Measurements from ENCODE around the gene C11orf52. TPM values are rescaled to one million over a fixed set of nuclear protein-coding genes. Genes with fewer than 3 reads are reported as not detected.
A peak's percentile ranks its signal among the peaks of the same experiment; 100 is the strongest.

C11orf52 gene
- total RNA-seq, 1 donor from 2014 or later = 0.39 TPM

DNA sequence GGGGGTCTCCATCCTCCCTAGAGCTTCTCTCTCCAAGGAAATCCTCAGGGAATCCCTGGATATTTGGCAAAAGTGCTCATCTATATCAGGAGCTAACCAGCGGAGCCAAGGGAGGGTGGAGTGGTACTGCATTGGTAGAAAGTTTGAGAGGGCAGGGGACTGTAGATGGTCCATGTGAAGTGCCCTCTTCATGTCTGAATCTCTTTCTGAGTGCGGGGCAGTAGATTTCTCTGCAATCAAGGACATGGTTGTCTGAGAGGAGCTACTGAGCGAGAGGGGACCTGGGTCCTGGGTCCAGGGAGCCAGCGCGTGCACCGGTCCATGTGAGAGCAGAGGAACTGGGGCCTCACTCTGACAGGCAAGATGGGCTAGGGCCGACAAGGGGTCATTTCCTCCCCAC lies 19.1 kb downstream of the C11orf52 start:
- no peak for DNase-seq (ENCODE audit: low read depth in 2 of 2)

DNA sequence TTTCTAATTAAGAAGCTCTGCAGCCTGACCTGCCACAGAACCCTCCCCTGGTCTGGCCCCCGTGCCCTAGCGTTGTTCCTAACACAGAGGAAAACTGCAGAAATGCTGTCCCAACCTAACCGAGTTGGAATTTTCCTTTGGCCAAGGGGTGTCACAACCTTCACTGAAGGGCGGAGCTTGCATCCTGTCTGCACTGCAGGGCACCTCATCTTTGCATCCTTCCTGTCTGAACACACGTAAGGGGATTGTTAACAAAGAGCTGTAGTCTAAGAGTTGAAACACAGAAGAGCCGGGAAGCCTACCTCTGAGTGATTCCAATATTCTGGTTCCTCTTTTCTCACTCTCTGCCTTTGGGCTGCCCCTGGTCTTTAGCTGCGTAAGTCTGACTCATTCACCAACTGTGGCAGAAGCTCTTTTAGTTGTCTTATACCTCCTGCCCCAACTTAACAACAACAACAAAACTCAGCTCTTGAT lies 20.0 kb downstream of the C11orf52 start:
- peak in 1 of 2 donors; percentile 73 for DNase-seq (ENCODE audit: low read depth in 2 of 2)

DNA sequence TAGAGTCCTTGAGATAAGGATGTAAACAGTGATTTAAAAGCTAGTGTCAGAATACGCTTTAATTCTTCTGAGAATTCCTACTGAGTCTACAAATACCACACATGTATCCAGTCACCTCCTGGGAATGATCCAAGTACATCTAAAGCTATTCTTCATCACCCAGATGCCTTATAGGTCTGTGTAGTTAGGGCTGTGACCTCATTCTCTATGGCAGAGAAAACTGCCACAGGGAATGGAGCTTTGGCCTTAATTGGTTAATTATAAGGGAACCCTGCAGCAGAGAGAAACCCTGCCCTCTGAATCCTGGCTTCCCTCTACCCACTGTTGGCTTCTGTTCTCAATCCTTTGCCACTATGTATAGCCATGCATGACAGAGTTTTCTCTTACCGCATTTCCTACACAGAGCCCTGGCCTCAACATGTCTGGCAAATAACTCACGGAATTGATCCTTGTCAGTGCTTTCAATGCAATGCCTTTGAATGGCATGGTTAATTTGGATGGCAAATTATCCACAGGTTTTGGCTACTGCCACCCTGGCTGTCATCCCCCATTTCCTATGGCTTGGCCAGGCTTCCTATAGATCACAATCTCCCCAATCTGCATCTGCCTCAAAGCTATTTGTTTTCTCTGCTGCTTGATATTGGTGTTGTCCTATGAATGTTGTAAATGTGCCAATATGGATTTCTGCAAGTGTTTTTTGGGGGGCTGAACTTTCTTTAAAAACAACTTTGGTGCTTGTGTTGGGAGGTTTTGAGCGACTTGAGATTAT lies 21.3 kb downstream of the C11orf52 start:
- DNase-seq (ENCODE audit: low read depth in 2 of 2) = peak in 1 of 2 donors; percentile 62

DNA sequence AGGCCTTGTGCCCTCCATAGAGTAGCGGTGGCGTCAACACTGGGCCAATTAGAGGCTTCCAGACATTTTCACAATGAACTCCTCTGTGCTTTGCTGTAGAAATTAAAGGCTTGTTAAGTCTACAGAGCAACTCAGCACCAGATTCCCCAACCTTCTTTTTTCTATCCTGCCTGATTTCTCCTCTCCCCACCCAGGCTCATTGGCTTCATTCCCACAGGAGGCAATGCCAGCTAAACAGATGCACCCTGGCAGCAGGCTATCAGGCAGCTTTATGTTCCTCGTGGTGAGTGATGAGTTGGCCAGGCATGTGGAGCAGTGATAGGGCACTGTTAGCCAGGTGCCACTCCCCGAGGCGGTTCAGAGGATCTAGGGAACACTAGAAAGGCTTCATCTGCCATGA lies 23.2 kb downstream of the C11orf52 start:
- DNase-seq (ENCODE audit: low read depth in 2 of 2) = no peak

DNA sequence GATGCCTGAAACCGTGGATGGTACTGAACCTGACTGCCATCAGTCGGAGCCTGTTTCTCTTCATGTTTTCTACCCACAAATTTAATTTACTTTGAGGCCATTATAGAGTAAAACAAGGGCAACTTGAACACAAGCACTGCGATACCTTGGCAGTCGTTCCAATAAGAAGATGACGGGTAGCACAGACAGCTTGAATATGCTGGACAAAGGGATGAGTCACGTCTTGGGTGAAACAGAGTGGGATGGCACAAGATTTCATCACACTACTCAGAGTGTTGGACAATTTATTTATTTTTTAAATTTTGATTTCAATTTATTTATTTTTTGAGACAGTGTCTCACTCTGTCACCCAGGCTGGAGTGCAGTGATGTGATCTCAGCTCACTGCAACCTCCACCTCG lies 24.1 kb downstream of the C11orf52 start:
- DNase-seq (ENCODE audit: low read depth in 2 of 2) = peak in 1 of 2 donors; percentile 55

DNA sequence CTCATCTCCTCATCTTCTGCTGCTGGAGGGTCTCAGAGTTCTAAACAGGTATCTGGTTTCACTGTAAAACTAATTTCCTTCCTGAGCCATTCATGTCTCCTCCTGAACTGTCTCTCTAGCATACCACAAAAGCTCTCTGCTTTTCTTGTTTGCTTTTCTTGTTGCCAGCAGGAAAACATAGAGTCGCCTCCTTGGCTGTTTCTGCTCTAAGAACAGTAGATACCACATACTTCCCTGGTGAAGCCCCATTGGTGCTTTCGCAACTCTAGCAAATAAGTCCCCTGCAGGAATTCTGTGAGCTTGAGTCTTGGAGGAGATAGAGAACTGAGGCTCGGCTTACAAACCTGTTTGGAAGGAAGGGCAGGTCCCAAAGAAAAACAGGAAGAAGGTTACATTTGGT lies 25.4 kb downstream of the C11orf52 start:
- peak in 1 of 2 donors; percentile 73 for DNase-seq (ENCODE audit: low read depth in 2 of 2)

DNA sequence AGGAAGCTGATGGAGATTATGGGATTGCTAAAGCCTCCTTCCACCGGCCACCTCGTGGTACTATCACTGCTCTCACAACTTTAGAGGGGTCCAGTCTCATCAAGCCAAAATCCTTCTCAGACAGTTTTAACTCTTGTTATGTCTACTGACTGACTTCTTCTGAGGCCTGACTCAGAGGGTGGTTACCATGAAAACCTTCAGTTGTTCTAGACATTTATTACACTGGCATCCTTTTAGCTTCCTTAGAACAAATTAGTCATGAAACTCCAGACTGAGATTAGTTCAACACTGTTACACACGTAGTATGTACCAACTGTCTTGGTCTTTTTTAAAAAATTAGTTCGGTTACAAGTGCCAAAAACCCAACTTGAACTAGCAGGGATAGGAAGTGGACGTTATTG lies 25.9 kb downstream of the C11orf52 start:
- peak in 1 of 2 donors; percentile 92 for DNase-seq (ENCODE audit: low read depth in 2 of 2)

DNA sequence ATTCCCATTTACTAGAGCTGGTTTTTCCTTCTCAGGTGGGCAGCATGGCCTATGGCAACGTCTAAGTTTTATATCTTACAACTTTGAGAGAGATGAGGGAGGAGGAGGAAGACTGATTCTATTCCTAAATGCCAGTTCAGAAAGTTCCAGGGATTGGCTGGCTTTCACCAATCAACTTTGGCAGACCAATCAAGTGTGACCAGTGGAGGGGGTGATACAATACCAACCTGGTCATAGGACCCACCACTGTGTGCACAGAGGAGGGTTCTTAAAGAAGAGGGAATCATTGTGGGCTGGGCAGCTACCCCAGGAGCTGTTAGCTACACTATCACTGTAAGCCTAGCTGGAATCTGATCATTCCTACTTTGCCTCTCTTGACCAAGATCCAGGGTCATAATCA lies 26.5 kb downstream of the C11orf52 start:
- peak in 1 of 2 donors; percentile 59 for DNase-seq (ENCODE audit: low read depth in 2 of 2)

DNA sequence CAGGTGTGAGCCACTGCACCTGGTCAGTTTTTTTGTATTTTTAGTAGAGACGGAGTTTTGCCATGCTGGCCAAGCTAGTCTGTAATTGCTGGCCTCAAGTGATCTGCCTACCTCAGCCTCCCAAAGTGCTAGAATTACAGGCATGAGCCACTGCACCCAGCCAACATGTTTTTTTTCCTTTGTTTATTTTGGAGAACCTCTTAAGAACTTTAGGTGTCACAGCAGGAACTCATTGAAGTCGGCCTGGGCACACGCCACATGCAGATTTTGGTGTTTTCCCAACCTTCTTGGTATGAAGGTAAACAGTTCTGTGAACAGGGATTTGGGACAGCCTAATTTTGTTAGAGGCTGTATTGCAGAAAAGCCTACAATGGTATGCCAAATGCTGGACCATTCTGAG lies 27.8 kb downstream of the C11orf52 start:
- DNase-seq (ENCODE audit: low read depth in 2 of 2) = peak in 1 of 2 donors; percentile 28

DNA sequence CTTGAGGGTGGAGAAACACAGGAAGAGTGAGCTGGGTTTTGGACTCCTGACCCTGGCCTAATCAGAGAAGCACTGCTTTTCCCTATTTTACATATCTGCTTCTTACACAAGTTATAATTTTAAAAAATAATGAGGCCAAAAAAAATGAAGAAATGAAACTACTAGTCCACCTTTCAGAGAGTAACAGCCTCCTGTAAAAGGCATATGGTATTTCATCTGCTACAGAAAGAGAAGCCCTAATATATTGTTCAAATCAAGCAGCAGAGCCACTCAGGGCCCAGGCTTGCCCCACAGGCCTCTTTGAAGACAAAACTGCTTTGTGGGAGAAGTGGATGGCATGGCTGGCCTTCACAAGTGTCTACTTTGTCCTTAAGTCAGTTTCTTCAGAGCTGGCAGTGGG lies 28.4 kb downstream of the C11orf52 start:
- no peak for DNase-seq (ENCODE audit: low read depth in 2 of 2)

DNA sequence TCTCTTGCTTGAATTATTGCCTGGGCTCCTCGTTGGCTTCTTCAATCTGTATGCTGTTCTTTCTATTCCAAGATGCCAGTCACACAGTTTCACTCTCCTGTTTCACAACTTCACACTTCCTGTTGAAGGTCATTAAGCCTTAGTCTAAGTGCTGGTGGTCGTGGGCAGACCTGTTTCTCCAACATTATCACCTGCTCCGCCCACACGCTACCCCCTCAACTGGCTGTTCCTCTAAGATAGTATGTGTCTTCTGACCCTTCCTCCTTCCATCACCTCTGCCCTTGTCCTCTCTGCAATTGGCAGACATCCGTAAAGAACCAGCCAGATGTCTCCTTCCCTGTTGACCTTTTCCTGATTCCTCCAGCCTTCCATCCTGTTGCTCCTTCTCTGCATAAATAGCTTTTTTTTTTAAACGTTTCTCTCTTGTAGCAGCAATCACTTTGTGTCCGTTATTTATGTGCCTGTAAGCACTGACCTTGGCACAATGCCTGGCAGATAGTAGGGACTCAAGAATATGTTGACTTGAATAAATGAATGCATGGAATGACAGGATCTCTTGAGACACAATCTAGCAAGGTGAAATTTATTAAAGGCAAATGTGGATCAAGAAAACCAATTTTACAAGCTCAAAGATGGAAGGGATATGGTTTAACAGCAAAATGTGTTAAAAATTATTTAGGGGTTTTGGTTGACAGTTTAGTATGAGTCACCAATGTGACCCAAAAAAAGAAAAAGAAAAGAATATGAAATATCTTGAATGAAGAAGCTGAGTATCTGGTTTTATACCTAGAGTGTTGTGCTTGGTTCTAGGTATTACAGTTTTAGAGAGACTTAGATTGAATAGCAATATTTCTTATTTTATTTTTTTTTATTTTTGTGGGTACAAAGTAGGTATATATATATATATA lies 31.1 kb downstream of the C11orf52 start:
- DNase-seq (ENCODE audit: low read depth in 2 of 2) = peak in 1 of 2 donors; percentile 76

DNA sequence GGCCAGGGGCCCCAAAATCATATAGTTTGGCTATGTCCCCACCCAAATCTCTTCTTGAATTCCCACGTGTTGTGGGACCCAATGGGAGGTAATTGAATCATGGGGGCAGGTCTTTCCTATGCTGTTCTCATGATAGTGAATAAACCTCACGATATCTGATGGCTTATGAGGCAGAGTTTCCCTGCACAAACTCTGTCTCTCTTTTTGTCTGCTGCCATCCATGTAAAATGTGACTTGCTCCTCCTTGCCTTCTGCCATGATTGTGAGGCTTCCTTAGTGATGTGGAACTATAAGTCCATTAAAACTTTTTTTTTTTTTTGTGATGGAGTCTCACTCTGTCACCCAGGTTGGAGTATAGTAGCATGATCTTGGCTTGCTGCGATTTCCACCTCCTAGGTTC lies 32.9 kb downstream of the C11orf52 start:
- no peak for DNase-seq (ENCODE audit: low read depth in 2 of 2)

DNA sequence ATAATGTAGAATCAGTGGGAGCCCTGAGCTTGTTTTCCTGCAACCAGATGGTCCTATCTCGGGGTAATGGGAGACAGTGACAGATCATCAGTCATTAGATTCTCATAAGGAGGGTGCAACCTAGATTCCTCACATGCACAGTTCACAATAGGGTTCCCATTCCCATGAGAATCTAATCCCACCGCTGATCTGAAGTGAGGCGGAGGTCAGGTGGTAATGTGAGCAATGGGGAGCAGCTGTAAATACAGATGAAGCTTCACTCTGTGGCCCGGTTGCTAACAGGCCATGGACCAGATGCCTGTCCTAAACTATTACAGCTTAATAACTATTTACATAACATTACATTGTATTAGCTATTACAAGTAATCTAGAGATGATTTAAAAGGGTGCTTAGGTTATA lies 35.4 kb downstream of the C11orf52 start:
- DNase-seq (ENCODE audit: low read depth in 2 of 2) = no peak

DNA sequence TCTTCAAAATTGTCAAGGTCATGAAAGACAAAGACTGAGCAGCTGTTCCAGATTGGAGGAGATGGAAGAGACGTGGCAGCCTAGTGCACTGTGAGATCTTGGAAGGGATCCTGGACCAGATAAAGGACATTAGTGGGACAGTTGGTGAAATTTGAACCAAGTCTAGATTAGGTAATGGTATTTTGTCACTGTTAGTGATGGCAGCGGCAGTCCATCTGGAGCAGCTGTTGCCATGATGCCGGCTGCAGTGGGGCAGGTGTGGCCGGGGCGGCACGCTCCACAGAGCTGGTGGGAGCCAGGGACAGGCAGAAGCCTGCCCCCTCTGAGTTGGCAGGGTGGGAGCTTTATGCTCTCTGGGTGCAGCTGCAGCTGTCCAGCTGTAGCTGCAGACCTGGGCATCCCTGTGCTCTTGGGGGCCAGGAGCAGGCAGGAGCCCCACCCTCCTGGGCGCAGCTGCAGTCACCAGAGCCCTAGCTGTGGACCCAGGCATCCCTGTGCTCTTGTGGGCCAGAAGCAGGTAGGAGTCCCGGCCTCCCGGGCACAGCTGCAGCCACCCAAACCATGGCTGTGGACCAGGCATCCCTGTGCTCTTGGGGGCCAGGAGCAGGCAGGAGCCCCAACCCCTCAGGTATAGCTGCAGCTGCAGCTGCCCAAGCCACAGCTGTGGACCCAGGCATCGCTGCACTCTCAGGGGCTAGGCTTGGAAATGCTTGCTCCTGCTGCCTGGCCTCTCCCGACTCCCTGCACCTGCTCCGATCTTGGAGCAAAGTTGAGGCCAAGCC lies 39.1 kb downstream of the C11orf52 start:
- no peak for DNase-seq (ENCODE audit: low read depth in 2 of 2)

DNA sequence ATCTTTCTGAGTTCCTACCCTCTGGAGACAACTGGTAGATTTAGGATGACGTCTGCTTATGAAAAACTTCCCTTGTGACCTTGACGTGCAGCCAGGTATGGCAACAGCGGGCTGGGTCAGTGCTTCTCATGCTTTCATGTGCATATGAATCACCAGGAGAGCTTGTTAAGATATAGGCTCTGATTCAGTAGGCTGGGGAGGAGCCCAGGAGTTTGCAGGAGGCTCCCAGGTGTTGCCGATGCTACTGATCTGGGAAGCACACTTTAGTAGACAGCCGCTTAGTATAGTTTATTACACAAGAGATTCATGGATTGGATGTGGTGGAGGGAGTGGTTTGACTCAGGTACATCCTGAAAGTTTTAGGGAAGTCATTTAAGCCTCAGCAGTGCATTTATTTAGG lies 42.2 kb downstream of the C11orf52 start:
- DNase-seq (ENCODE audit: low read depth in 2 of 2) = no peak

DNA sequence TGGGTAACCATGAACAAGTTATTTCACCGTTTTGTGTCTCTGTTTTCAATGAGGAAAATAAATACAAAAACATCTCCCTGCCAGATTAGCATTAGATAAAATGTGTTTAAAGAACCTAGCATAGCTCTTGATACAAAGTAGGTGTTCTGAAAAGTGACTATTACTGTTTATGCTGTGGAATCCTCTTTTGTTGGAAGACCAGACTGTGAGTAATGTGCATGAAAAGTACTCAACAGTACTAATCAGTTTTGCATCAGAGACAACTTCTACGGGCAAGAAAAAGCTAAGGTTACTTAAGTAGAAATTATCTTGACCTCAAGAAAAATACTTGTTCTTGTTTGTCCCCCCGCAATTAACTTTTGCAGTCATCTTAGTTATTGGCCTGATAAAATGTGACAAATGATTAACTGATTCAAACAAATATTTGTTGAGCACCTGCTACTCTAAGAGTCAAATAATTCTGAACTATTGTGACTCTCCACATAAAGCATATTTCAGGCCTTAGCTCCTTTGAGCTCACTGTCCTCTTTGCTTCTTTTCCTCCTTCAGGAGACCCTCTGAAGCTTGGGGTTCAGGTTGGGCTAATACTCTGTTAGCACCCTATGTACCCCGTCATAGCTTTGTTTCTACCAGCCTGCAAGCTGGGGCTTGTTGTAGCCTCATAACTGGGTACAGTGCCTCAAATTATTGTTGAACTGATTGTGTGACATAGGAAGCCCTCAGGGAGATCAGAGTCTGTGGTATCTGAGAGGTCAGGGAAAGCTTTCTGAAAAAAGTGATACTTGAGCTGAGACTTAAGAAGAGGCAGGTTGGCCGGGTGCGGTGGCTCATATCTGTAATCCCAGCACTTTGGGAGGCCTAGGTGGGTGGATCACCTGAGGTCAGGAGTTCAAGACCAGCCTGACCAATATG lies 42.9 kb downstream of the C11orf52 start:
- no peak for DNase-seq (ENCODE audit: low read depth in 2 of 2)

DNA sequence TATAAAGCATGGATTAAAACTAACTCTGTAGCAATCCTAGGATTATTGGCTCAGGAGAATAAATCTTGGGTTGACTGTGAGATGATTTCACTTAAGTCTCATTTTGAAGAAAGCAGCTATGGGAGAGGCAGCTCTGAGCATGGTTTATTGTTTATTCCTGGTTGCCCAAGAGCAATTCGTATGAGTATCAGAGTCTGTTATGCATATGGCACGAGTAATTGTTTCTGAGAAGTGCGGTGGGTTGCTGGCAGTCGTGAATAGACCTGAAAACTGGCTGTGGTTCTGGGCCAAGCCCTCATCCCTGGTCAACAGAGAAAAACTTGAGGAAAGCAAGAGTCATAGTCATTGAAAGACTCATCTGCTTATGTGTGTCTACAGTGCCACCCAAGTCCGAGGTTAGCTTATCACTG lies 45.2 kb downstream of the C11orf52 start:
- DNase-seq (ENCODE audit: low read depth in 2 of 2) = no peak

DNA sequence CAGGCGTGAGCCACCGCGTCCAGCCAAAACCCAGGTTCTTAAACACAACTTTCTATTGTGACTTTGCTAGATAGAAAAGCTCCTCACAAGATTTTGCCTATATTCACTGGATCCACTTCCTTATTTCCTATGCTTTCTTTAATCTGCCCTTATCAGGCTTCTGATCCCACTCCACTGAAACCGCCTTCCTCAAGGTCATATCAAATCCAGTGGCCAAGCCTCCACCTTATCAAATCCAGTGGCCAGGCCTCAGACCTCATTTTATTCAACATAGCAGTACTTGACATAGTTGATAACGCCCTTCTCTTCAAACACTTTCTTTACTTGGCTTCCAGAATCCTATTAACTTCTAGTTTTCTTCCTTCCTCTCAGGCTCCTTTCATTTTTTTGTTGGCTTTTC lies 48.0 kb downstream of the C11orf52 start:
- DNase-seq (ENCODE audit: low read depth in 2 of 2) = no peak

DNA sequence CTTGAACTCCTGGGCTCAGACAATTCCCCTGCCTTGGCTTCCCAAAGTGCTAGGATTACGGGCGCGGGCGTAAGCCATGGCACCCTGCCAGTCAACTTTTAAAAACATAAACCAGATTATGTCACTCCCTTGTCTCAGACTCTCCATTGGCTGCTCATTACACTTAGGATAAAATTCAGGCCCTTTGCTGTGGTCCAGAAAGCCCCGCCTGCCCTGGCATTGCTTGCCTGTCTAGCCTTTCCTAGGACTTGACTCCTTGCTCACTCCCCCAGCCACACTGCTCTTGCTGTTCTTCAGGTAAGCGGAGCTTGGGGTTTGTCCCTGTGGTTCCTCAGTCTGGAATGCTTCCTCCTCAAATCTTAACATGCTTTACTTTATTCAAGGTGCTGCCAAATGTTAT lies 48.9 kb downstream of the C11orf52 start:
- no peak for DNase-seq (ENCODE audit: low read depth in 2 of 2)

DNA sequence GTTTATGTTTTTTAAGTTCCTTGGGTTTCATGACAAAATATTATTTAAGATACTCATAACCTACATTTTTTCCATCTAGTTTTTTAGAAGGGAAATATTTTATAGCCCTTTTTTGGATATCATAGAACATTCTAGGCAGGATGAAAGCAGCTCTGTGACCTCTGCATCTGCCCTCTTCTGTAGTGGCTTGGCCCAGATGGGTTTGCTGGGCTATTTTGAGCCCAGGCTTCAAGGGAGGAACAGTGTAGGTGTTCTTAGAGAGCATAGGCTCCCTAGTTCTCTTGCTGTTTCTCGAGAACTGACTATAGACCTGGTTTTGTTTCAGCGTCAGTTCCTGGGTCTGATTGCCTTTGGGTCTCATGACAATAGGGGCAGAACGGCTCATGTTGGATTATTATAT lies 50.6 kb downstream of the C11orf52 start:
- DNase-seq (ENCODE audit: low read depth in 2 of 2) = no peak

DNA sequence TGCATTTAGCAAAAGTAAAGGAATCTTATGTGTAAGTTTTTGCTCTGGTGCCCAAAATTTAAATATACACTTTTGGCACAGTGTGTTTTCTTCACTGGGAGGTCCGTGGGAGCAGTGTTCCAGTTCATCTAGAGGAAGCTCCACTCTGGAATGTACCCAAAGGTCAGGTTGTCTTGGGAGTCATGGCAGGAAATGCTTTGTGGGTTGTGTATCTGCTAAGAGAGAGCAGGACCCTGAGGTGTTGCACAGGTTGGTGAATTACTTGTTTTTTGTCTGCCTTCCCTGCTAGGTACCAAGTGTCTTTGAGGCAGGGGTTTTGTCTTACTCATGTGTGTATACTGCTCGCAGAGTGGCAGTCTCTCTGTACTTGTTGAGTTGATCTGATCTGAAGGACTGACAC lies 55.7 kb downstream of the C11orf52 start:
- peak in 1 of 2 donors; percentile 34 for DNase-seq (ENCODE audit: low read depth in 2 of 2)

All from dermis microvascular lymphatic vessel endothelial cell (primary cell).